Stimulated activated naive CD4-positive, alpha-beta T cell (primary cell): ENCODE measurements around the gene SCN9A.
"Not testable (repeated sequence)": the region's sequence is repeated elsewhere in the genome, so short reads cannot be mapped to it uniquely, and the experiment has no call there.

Source experiments
- DNase-seq, 6 experiments: peaks; one replicate each; lab custom pipeline; 2025; lab: John Stamatoyannopoulos, UW

SCN9A gene

DNA sequence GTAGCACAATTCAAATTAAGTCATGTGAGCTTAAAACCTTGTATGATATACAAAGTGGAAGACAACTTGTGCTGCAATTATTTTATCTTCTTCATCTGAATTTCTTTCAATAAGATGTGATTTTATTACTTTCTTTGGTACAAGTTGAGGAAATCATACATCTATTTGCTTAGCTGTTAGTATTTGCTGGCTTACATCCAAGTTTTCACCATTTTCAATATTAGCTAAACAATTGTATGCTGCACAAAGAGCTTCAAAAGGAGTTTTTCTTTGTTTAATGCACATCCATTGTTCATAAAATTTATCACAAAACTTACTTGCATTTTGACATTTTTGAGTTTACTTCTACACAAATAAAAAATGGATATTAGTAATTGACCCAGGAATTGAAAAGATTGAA, 40.9 kb downstream of the SCN9A start:
- DNase-seq = no peak

GRCh38 chr2:166333801-166334200, 41.9 kb downstream of the SCN9A start:
- no peak for DNase-seq

- no peak for DNase-seq
These were observed 43.6 kb downstream of the SCN9A start for GRCh38 chr2:166332106-166332505.

- DNase-seq = no peak
These were observed 44.3 kb downstream of the SCN9A start for GRCh38 chr2:166331468-166331867.

DNA sequence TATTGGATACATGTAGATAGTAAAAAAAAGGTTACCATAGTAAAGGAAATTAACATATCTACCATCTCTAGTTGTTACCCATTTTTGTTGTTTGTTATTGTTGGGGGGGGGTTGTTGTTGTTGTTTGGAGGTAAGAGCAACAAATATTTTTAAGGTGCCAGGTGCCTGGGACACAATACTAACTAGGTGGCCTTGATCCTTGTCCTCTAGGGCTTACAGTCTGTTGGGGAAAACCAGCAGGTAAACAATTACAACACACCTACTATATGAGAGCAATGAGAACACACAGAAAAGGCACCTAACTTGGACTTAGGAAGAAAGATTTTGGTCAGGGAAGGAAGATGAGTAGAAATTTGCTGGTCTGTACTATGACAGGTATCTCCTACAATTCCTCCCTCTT, 46.3 kb downstream of the SCN9A start:
- DNase-seq = no peak

DNA sequence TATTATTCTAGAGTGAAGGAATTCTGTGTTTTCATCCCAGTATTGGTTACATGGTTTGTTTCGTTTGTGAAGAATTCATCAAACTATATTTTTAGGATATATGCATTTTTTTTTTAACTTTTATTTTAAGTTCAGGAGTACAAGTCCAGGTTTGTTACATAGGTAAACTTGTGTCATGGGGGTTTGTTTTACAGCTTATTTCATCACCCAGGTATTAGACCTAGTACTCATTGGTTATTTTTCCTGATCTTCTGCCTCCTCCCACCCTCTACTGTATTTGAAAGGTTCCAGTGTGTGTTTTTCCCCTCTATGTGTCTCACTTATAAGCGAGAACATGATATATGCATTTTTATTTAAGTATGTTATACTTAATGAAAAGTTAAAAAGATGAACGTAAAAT, 47.6 kb downstream of the SCN9A start:
- no peak for DNase-seq

DNA sequence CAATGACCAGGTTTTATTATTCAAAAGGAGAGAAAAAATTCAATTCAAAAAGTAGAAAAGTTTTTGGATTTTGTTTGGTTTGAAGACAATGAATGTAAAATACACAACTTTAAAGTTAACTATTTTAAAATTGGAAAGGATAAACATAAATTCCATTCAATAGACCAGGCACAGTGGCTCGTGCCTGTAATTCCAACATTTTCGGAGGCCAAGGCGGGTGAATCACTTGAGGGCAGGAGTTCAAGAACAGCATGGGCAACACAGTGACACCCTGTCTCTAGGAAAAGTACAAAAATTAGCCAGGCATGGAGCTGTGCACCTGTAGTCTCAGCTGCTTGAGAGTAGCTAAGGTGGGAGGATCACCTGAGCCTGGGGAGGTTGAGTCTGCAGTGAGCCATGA, 54.7 kb downstream of the SCN9A start:
- no peak for DNase-seq

DNA sequence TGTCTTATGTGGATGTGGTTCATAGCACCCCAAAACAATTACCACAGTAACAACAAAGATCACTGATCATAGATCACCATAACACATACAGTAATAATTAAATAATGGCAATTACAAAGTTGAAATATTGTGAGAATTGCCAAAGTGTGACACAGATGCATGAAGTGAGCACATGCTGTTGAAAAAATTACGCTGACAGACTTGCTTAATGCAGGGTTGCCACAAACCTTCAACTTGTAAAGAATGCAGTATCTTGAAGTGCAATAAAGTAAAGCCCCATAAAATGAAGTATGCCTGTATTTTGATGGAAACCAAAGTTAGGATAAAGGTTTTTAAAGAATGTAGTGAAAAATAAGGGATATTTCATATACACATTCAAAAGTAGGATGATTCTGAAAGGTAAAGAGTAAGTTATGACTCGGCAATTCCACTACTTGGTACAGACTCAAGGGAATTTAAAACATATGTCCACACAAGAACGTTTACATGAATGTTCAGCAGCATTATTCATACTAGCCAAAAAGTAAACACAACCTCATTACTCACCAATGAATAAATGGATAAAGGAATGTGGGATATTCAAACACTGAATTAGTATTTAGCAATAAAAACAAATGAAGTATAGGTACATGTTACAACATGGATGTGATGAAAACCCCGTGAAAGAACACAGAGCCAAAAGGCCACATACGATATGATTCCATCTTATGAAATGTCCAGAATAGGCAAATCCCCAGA, 61.6 kb downstream of the SCN9A start:
- no peak for DNase-seq

- not testable (repeated sequence) for DNase-seq
These were observed 62.9 kb downstream of the SCN9A start for GRCh38 chr2:166312863-166313262.

DNA sequence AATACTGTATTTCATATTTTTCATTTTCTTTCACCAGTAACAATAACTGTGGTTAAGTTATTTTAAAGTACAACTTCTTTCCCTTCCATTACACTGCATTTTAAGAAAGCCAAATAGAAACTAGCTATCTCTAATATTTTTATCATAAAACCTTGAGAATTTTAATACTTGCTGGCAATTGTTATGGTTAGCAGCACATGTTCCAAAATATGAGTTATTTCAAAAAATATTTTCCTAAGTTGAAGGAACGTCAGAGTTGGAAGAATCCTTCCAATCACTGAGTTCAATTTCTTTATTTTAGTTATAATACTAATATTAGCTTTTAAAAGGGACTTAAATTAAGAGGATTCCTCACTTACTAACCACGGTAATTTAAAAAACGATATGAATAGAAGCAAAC, 68.4 kb downstream of the SCN9A start:
- DNase-seq = no peak

- DNase-seq = no peak
These were observed 71.1 kb downstream of the SCN9A start for GRCh38 chr2:166304656-166305055.

- DNase-seq = no peak
These were observed 73.7 kb downstream of the SCN9A start for GRCh38 chr2:166302036-166302435.

DNA sequence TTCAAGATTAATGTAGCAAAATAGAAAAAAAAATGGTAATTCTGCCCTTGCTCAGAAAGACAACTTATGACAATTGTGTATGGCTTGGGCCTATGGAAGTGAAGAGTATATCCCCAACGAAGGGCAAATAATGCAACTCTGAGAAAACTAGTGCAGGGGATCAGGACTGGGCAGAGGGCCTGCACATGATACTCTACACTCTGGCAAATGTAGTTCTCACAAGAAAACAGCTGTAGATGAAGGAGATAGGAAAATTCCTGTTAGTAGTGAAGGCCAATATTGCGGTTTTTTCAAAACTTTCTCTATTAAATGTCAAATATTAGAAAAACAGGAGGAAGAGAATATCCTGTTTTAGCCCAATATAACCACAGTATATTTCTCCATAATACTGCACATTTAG, 77.8 kb downstream of the SCN9A start:
- DNase-seq = no peak

GRCh38 chr2:166293984-166294383, 81.8 kb downstream of the SCN9A start:
- DNase-seq = no peak

GRCh38 chr2:166285215-166285614, 90.5 kb downstream of the SCN9A start:
- DNase-seq = no peak

DNA sequence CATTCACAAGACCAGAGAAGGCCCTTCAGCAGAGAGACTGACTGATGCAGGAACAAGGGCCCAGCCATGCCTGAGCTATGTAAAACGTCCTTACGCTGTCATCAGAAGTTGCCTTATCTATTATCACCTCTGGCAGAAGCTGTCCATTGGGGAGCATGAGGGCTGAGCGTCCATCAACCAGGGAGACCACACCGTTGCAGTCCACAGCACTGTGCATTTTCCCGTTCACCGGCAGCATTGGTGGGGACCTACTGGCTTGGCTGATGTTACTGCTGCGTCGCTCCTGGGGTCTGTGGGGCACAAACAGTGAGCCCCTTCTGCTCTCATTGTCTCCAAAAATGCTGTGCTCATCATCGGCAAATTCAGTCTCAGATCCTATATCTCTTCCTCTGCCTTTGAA, 91.4 kb downstream of the SCN9A start:
- DNase-seq = no peak

GRCh38 chr2:166282154-166282553, 93.6 kb downstream of the SCN9A start:
- no peak for DNase-seq

DNA sequence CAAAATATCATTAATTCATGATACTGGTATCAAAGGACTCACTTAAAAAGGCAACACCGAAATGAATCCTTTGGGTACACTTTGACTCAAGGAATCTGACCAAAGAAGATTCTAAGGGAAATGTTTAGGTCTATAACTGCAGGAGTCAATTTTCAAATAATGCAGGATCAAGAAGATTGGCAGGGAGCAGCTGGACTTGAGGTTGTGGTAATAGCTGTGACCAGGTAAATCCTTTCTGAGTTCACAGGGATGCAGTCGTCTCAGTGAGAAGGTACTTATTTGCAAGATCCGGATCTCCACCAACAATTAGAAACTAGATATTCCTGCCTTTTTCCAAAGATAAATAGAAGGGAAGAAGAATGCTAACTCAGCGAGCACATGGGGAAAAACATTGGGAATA, 96.9 kb downstream of the SCN9A start:
- no peak for DNase-seq

GRCh38 chr2:166270376-166270775, 105.4 kb downstream of the SCN9A start:
- no peak for DNase-seq

DNA sequence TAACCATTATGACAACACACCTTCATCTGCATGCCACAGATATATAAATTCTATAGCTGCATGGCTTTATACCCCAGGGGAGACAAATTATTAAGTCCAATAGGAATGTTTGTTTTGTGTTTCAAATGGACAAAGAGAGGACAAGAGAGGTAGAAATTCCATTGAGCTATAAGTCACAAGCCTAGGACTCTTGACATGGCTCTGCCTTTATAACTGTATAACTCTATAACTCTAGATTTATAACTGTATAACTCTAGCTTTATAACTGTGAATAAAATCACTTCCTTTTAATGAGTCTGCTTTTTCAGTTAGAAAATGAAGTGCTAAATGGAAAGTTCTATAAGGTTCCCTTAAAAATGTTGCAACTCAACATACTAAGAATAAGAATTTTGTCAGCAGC, 106.4 kb downstream of the SCN9A start:
- DNase-seq = no peak

DNA sequence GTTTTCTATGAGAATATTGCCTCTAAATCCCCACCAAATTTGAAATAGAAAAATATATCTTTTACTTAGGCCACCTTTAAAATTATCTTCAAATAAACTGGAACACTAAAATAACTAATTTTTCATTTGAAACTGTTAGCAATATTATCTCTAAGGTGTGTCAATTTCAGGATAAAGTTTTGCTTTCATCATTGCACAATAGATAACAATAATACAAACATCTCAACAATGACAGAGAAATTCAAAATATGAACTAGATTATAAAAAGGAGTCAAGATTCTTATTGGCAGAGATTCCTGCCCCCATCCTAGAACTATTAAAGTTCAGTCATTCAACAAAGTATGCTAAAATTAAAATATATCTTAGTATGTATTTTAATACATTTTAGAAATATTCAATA, 117.9 kb downstream of the SCN9A start:
- no peak for DNase-seq

GRCh38 chr2:166256896-166257295, 118.8 kb downstream of the SCN9A start:
- DNase-seq = no peak

DNA sequence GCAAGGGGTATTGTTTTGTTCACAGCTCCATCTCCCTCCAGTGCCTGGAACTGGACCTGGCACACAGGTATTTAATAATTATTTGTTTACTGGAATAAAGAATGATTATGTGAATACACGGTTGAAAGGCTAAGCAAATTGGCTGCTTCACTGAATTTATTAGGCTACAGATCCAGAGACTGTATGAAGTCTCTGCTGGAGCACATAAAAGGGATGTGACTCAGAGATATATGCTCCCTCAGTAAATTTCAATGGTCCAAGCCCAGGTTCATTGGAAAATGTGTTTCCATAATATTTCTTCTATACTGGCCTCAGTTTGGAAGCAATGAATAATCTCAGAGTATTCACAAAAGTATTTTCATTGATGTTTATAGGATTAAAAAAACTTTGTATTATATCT, 126.4 kb downstream of the SCN9A start:
- no peak for DNase-seq

DNA sequence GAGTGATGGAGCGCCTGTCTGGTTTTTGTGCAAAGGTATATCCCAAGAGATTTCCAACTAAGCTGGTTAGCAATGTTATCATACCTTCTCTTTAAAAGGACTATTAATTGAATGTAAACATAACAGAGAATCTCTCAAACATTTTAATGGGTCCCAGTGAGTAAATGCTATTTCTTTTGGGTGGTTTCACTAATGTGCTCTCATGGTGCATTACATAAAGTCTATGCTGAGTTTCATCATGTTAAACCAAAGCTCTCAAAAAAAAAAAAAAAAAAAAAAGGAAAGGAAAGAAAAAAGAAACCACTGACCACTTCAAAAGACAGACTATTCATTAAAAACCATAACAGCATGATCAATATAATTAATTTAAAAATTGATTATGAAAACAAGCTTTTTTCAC, 128.8 kb downstream of the SCN9A start:
- no peak for DNase-seq

- no peak for DNase-seq
These were observed 133.4 kb downstream of the SCN9A start for GRCh38 chr2:166242309-166242708.
